Measurements from ENCODE around the gene P4HA1. TPM values are rescaled to one million over a fixed set of nuclear protein-coding genes. Genes with fewer than 3 reads are reported as not detected.

P4HA1 gene
- total RNA-seq, 2 experiments from 2014 or later: 48.1 to 49.2 TPM

GRCh38 chr10:73092830-73093229 is 3.8 kb downstream of the P4HA1 start:
- DNase-seq: no peak
- no peak overlapping the region for H3K27ac Mint-ChIP-seq
- POLR2A ChIA-PET: interaction anchor here (1.1 kb wide), 1 partner anchor 13 kb away, joined by 3 read pairs; no protein-coding TSS in a partner anchor
- peaks cover 7% of the 10 kb centered on the region for H3K36me3 Mint-ChIP-seq (ENCODE audit: low read depth)
- H3K9me3 Mint-ChIP-seq: no peaks in the 10 kb centered on the region
- peaks cover 33% of the 10 kb centered on the region for H3K4me1 Mint-ChIP-seq
- no peak overlapping the region for H3K4me3 Mint-ChIP-seq
- H3K27me3 Mint-ChIP-seq: no peaks in the 10 kb centered on the region
- CTCF ChIA-PET: interaction anchor here (0.7 to 4.9 kb wide), 2 partner anchors 37 to 66 kb away, joined by 3 to 59 read pairs; no protein-coding TSS in a partner anchor

- Mint-ChIP-seq H3K4me1 (peaks cover 10% of the 10 kb centered on the region), H3K27me3 (no peaks in the 10 kb centered on the region), H3K9me3 (no peaks in the 10 kb centered on the region), H3K36me3 (ENCODE audit: low read depth) (peaks cover 7% of the 10 kb centered on the region), H3K4me3 (no peak overlapping the region), H3K27ac (no peak overlapping the region)
- POLR2A ChIA-PET: interaction anchor here (1.5 kb wide), 1 partner anchor 159 kb away, joined by 4 read pairs; the partner anchor contains the start of gene DNAJC9
- CTCF ChIA-PET: no interaction called here
- no peak for DNase-seq
Measured at GRCh38 chr10:73088304-73088703, 8.4 kb downstream of the P4HA1 start.

- no peak for DNase-seq
- Mint-ChIP-seq H3K4me3 (no peak overlapping the region), H3K36me3 (ENCODE audit: low read depth) (peaks cover 6% of the 10 kb centered on the region), H3K27ac (no peak overlapping the region), H3K4me1 (peaks cover 5% of the 10 kb centered on the region), H3K27me3 (no peaks in the 10 kb centered on the region), H3K9me3 (no peaks in the 10 kb centered on the region)
- ChIA-PET POLR2A (no interaction called here), CTCF (no interaction called here)
Measured at GRCh38 chr10:73086816-73087215, 9.8 kb downstream of the P4HA1 start.

GRCh38 chr10:73084209-73084608 is 12.5 kb downstream of the P4HA1 start:
- Mint-ChIP-seq H3K36me3 (ENCODE audit: low read depth) (peaks cover 10% of the 10 kb centered on the region), H3K4me1 (peaks cover 6% of the 10 kb centered on the region), H3K27me3 (no peaks in the 10 kb centered on the region), H3K4me3 (no peak overlapping the region), H3K27ac (no peak overlapping the region), H3K9me3 (no peaks in the 10 kb centered on the region)
- CTCF ChIA-PET: interaction anchor here (0.9 to 1.8 kb wide), 3 partner anchors 11 to 23 kb away, joined by 3 to 7 read pairs (median 4); partner anchors contain the start of gene P4HA1
- DNase-seq: no peak
- POLR2A ChIA-PET: interaction anchor here (1.7 kb wide), 1 partner anchor 12 kb away, joined by 5 read pairs; no protein-coding TSS in a partner anchor

GRCh38 chr10:73083221-73083620 is 13.4 kb downstream of the P4HA1 start:
- H3K9me3 Mint-ChIP-seq: no peaks in the 10 kb centered on the region
- H3K27me3 Mint-ChIP-seq: no peaks in the 10 kb centered on the region
- H3K4me1 Mint-ChIP-seq: peaks cover 2% of the 10 kb centered on the region
- POLR2A ChIA-PET: interaction anchor here (0.5 to 1.8 kb wide), 2 partner anchors 13 to 16 kb away, joined by 3 to 5 read pairs; no protein-coding TSS in a partner anchor
- H3K4me3 Mint-ChIP-seq: no peak overlapping the region
- DNase-seq: no peak
- H3K27ac Mint-ChIP-seq: no peak overlapping the region
- CTCF ChIA-PET: interaction anchor here (1.6 to 1.8 kb wide), 2 partner anchors 12 to 22 kb away, joined by 4 to 7 read pairs; no protein-coding TSS in a partner anchor
- H3K36me3 Mint-ChIP-seq (ENCODE audit: low read depth): peaks cover 10% of the 10 kb centered on the region

- no peaks in the 10 kb centered on the region for H3K27me3 Mint-ChIP-seq
- no peak overlapping the region for H3K27ac Mint-ChIP-seq
- ChIA-PET CTCF (no interaction called here), POLR2A (interaction anchor here (1.0 to 1.2 kb wide), 2 partner anchors 13 to 16 kb away, joined by 3 to 5 read pairs; no protein-coding TSS in a partner anchor)
- peaks cover 15% of the 10 kb centered on the region for H3K4me1 Mint-ChIP-seq
- no peak overlapping the region for H3K4me3 Mint-ChIP-seq
- peaks cover 14% of the 10 kb centered on the region for H3K36me3 Mint-ChIP-seq (ENCODE audit: low read depth)
- no peak for DNase-seq
- H3K9me3 Mint-ChIP-seq: no peaks in the 10 kb centered on the region
Measured at GRCh38 chr10:73079779-73080541, 16.7 kb downstream of the P4HA1 start.

GRCh38 chr10:73076360-73077183 is 20.1 kb downstream of the P4HA1 start:
- ChIA-PET CTCF (interaction anchor here (0.5 to 3.6 kb wide), 4 partner anchors 15 to 211 kb away, joined by 3 to 34 read pairs (median 8); partner anchors contain the start of gene P4HA1), POLR2A (interaction anchor here (0.9 kb wide), 1 partner anchor 168 kb away, joined by 4 read pairs; no protein-coding TSS in a partner anchor)
- H3K4me1 Mint-ChIP-seq: peaks cover 17% of the 10 kb centered on the region

GRCh38 chr10:73075829-73076228 is 20.8 kb downstream of the P4HA1 start:
- peaks cover 36% of the 10 kb centered on the region for H3K36me3 Mint-ChIP-seq (ENCODE audit: low read depth)
- ChIA-PET POLR2A (interaction anchor here (0.9 to 1.3 kb wide), 3 partner anchors 23 to 171 kb away, joined by 3 to 4 read pairs (median 3); no protein-coding TSS in a partner anchor), CTCF (interaction anchor here (0.8 to 3.6 kb wide), 2 partner anchors 14 to 20 kb away, joined by 4 to 34 read pairs; partner anchors contain the start of gene P4HA1)
- no peak overlapping the region for H3K27ac Mint-ChIP-seq
- no peaks in the 10 kb centered on the region for H3K27me3 Mint-ChIP-seq
- H3K4me1 Mint-ChIP-seq: peaks cover 17% of the 10 kb centered on the region
- DNase-seq: no peak
- no peaks in the 10 kb centered on the region for H3K9me3 Mint-ChIP-seq
- H3K4me3 Mint-ChIP-seq: no peak overlapping the region

More at GRCh38 chr10:73076360-73077183, 20.1 kb downstream of the P4HA1 start:
- Mint-ChIP-seq H3K27ac (peak overlapping the region; percentile 79), H3K4me3 (no peak overlapping the region), H3K9me3 (no peaks in the 10 kb centered on the region), H3K27me3 (no peaks in the 10 kb centered on the region), H3K36me3 (ENCODE audit: low read depth) (peaks cover 29% of the 10 kb centered on the region)
- no peak for DNase-seq

- Mint-ChIP-seq H3K36me3 (ENCODE audit: low read depth) (peaks cover 45% of the 10 kb centered on the region), H3K27ac (no peak overlapping the region), H3K9me3 (no peaks in the 10 kb centered on the region), H3K4me1 (peaks cover 15% of the 10 kb centered on the region), H3K4me3 (no peak overlapping the region), H3K27me3 (no peaks in the 10 kb centered on the region)
- CTCF ChIA-PET: no interaction called here
- no peak for DNase-seq
- POLR2A ChIA-PET: interaction anchor here (1.0 kb wide), 1 partner anchor 22 kb away, joined by 3 read pairs; no protein-coding TSS in a partner anchor
Measured at GRCh38 chr10:73073627-73074026, 23.0 kb downstream of the P4HA1 start.

GRCh38 chr10:73065441-73065840 is 31.2 kb downstream of the P4HA1 start:
- peaks cover 36% of the 10 kb centered on the region for H3K36me3 Mint-ChIP-seq (ENCODE audit: low read depth)
- DNase-seq: no peak
- ChIA-PET CTCF (no interaction called here), POLR2A (interaction anchor here (1.1 kb wide), 1 partner anchor 31 kb away, joined by 3 read pairs; no protein-coding TSS in a partner anchor)
- H3K27me3 Mint-ChIP-seq: no peaks in the 10 kb centered on the region
- H3K9me3 Mint-ChIP-seq: no peaks in the 10 kb centered on the region
- no peak overlapping the region for H3K4me3 Mint-ChIP-seq
- peaks cover 9% of the 10 kb centered on the region for H3K4me1 Mint-ChIP-seq
- H3K27ac Mint-ChIP-seq: no peak overlapping the region

GRCh38 chr10:73061743-73062142 is 34.9 kb downstream of the P4HA1 start:
- Mint-ChIP-seq H3K4me1 (peaks cover 15% of the 10 kb centered on the region), H3K27me3 (no peaks in the 10 kb centered on the region), H3K9me3 (no peaks in the 10 kb centered on the region), H3K4me3 (no peak overlapping the region), H3K27ac (no peak overlapping the region), H3K36me3 (ENCODE audit: low read depth) (peaks cover 26% of the 10 kb centered on the region)
- POLR2A ChIA-PET: interaction anchor here (0.7 kb wide), 1 partner anchor 34 kb away, joined by 3 read pairs; no protein-coding TSS in a partner anchor
- DNase-seq: no peak
- CTCF ChIA-PET: interaction anchor here (0.6 to 4.3 kb wide), 11 partner anchors 9 to 698 kb away, joined by 3 to 27 read pairs (median 5); partner anchors contain the start of gene P4HA1

Measured in activated CD4-positive, alpha-beta memory T cell treated with anti-CD3 and anti-CD28 coated beads, Interleukin-2, amount 10 ng/mL, durations not matched to agents 7 days and 5 days (primary cell).